LNCaP clone FGC (cell line): ENCODE results near the gene OAF.
"Not testable (repeated sequence)": the region's sequence is repeated elsewhere in the genome, so short reads cannot be mapped to it uniquely, and the experiment has no call there.

ENCODE experiments used
- DNase-seq: peaks from one replicate; pipeline ENCODE4 v3.0.0-alpha.2; 2011; ENCODE audit warnings: low read depth
- H3K4me3 ChIP-seq: 2 replicates; pipeline ENCODE4 v1.5.1; 2011; ENCODE audit warnings: mild to moderate bottlenecking, low read depth, low read length, control low read depth
- TF ChIP-seq, protein P1 (sequence below): IDR thresholded peaks from 2 replicates; pipeline ENCODE4 v1.5.1; 2012; ENCODE audit warnings: mild to moderate bottlenecking; ENCODE audit not compliant: control insufficient read depth, insufficient read depth; ENCODE audit errors: extremely low read depth

OAF gene

DNA sequence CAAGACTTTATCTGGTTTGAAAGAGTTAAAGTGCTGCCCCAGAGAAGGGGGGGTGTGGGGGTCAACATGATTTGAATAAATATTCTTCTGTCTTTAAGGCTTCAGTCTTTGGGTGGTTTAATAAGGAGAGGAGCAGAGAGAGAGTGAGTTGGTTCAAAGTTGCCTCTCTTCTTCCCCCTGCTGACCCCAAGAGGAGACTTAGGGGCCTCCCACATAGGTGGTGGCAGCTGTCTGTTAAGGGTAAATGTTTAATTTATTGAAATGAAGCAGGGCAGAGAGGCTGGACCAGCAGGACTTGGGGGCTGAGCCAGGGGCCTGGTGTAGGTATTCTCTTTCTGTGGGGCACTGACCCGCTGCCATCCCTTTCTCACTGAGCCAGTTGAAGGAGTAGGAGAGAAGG, 34.6 kb downstream of the OAF start:
- DNase-seq, result no peak
- no peak overlapping the region for H3K4me3 ChIP-seq
- TF ChIP-seq, protein P1, sequence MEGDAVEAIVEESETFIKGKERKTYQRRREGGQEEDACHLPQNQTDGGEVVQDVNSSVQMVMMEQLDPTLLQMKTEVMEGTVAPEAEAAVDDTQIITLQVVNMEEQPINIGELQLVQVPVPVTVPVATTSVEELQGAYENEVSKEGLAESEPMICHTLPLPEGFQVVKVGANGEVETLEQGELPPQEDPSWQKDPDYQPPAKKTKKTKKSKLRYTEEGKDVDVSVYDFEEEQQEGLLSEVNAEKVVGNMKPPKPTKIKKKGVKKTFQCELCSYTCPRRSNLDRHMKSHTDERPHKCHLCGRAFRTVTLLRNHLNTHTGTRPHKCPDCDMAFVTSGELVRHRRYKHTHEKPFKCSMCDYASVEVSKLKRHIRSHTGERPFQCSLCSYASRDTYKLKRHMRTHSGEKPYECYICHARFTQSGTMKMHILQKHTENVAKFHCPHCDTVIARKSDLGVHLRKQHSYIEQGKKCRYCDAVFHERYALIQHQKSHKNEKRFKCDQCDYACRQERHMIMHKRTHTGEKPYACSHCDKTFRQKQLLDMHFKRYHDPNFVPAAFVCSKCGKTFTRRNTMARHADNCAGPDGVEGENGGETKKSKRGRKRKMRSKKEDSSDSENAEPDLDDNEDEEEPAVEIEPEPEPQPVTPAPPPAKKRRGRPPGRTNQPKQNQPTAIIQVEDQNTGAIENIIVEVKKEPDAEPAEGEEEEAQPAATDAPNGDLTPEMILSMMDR, result no peak

- DNase-seq, result no peak
- no peak overlapping the region for H3K4me3 ChIP-seq
- TF ChIP-seq, protein P1, result no peak
These were observed 37.9 kb downstream of the OAF start for GRCh38 chr11:120248551-120249278.

DNA sequence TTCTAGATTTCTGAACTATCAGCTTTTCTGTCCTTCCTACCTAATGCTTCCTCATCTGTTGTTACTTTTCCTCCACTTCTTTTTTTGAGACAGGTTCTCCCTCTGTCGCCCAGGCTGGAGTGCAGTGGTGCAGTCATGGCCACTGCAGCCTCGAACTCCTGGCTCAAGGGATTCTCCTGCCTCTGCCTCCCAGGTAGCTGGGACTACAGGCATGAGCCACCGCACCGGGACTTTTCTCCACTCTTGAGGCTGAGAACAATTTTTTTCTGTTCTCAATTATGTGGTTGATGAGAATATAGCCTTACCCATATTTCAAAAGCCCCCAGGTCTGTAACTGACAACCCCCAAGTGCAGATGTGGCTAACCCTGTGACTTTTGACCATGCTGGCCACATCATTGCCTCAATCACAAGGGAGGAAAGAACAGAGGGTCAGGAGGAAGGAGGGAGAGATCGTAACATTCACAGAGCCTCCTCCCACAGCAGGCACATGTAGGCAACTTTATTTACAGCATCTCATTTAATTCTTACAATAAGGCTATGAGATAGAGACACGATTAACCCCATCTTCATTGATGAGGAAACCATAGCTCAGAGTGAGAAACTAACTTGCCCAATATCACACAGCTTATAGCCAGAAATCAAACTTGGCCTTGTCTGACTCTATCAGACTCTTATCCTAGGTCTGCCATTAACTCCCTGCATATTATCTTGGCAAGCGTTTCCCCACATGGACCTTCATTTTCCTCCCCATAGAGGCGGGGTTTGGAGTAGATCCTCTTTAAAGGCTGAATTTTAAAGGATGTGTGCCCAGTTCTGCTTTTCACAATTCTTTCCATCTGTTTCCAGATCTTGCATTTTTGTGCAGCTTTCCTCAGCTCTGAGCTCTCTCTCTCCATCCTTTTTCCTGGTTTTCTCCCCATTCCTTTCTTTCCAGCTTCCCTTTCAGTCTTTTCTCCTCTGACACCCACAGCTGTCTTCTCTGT, 38.7 kb downstream of the OAF start:
- TF ChIP-seq, protein P1, result no peak
- no peak for DNase-seq

GRCh38 chr11:120253377-120253776, 42.5 kb downstream of the OAF start:
- H3K4me3 ChIP-seq, DNase-seq: not testable (repeated sequence)

More for the DNA sequence above, 38.7 kb downstream of the OAF start:
- H3K4me3 ChIP-seq, result no peak overlapping the region

- H3K4me3 ChIP-seq, result no peak overlapping the region
- TF ChIP-seq, protein P1, result no peak
- DNase-seq, result no peak
These were observed 44.1 kb downstream of the OAF start for GRCh38 chr11:120254788-120255518.

GRCh38 chr11:120255519-120255866, 44.7 kb downstream of the OAF start:
- DNase-seq, result no peak
- TF ChIP-seq, protein P1, result no peak
- no peak overlapping the region for H3K4me3 ChIP-seq

DNA sequence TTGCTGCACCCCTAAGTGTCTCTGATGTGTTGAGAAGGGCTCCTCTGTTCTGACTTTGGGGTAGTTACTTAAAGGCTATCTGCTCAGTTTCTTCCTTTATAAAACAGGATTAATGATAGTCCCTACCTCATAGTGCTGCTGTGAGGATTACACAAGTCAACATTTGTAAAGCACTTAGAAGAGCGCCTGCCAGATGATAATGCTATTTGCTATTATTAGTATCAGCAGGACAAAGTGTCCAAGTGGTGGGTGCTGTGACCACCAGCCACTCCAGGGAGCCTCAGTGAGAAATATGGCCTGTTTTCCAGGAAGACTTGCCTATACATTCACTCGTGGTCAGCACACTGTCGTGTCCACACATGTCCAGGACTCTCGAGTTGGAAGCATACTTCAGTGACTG, 45.3 kb downstream of the OAF start:
- no peak for DNase-seq
- TF ChIP-seq, protein P1, result no peak
- no peak overlapping the region for H3K4me3 ChIP-seq
